K562 (cell line): ENCODE data around the gene C22orf39.
A peak's percentile ranks its signal among the peaks of the same experiment; 100 is the strongest.

Experiments
- CTCF ChIP-seq, 3 experiments: IDR thresholded peaks in 2 of 3; conservative IDR thresholded peaks in 1 of 3; 2 replicates each; pipeline ENCODE4 v1.5.1; 2011 to 2012; ENCODE audit warnings: low read length in 3 of 3, mild to moderate bottlenecking in 3 of 3, control low read depth in 2 of 3, improper control_type of control experiment in 1 of 3, inconsistent platforms in 1 of 3, low read depth in 1 of 3, mixed read lengths in 1 of 3, moderate library complexity in 1 of 3; ENCODE audit not compliant: insufficient read depth in 2 of 3
- HEY1 ChIP-seq: fragments of 250-450 bp; sonication (Bioruptor Pico); IDR thresholded peaks from 2 replicates; pipeline ENCODE4 v1.5.0; 2020; ENCODE audit warnings: mild to moderate bottlenecking, moderate library complexity, borderline replicate concordance
- HNRNPLL ChIP-seq: fragments of 200-400 bp; formaldehyde crosslinking; IDR thresholded peaks from 2 replicates; pipeline ENCODE4 v1.6.1; 2017; ENCODE audit warnings: low read length, low read depth, mild to moderate bottlenecking; ENCODE audit not compliant: poor library complexity, severe bottlenecking
- NR4A1 ChIP-seq, 2 experiments: fragments of 250-450 bp in 1 of 2; fragments of 450-650 bp in 1 of 2; sonication (Bioruptor Pico) in 1 of 2; IDR thresholded peaks; 2 replicates each; pipeline versions ENCODE4 v1.4.0 to v1.6.1; 2016 to 2020; ENCODE audit warnings: mild to moderate bottlenecking in 2 of 2, missing compliant biosample characterization in 1 of 2, missing genetic modification characterization in 1 of 2, moderate library complexity in 1 of 2
- POLR2A ChIP-seq: fragments of 450-650 bp; conservative IDR thresholded peaks from 2 replicates; pipeline ENCODE4 v1.6.1; 2016
- POLR2AphosphoS2 ChIP-seq: IDR thresholded peaks from 2 replicates; pipeline ENCODE4 v1.6.1; 2012; ENCODE audit warnings: low read length, improper control_type of control experiment
- POLR2AphosphoS5 ChIP-seq: IDR thresholded peaks from 2 replicates; pipeline ENCODE4 v1.6.1; 2011; ENCODE audit warnings: mild to moderate bottlenecking, low read depth, low read length, moderate library complexity; ENCODE audit not compliant: control insufficient read depth, insufficient read depth
- RNF2 ChIP-seq: sonication (generic); IDR thresholded peaks from 2 replicates; pipeline ENCODE4 v1.6.1; 2016
- SMC3 ChIP-seq: conservative IDR thresholded peaks from 2 replicates; pipeline ENCODE4 v1.6.1; 2011; ENCODE audit warnings: low read depth, low read length, improper control_type of control experiment; ENCODE audit not compliant: insufficient read depth
- UBTF ChIP-seq, 2 experiments: IDR thresholded peaks; 2 replicates each; pipeline ENCODE4 v1.6.1; 2012; ENCODE audit warnings: improper control_type of control experiment in 2 of 2, low read depth in 2 of 2, low read length in 2 of 2, borderline replicate concordance in 1 of 2

DNA sequence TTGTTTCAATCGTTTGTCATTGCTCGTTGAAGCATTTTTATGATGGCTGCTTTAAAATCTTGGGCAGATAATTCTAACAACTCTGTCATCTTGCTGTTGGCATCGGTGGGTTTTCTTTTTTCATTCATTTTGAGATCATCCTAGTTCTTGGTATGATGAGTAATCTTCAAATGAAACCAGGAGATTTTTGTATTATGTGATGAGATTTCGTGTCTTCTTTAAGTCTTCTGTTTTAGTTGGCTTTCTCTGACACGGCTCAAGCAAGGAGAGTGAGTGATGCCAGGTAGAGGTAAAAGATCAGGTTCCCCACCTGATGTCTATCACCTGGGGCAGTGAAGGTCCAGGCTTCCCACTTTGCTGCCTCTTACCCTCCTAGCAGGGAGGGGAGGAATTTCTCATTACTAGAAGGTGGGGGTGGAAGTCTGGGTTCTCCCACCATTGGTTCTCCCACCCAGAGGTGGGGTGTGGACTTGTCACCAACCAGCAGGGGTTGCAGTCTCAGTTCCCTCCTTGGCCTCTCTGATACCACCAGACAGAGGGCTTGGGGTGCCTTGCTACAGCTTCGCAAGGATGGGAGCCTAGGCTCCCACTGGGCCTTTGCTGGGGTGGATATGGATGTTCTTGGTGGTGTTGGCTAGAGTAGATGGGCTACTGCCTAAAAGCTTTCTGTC, 45.1 kb upstream of the C22orf39 start:
- no peak for TF ChIP-seq HEY1 (CRISPR knock-in tag)
- no peak for TF ChIP-seq POLR2AphosphoS5
- no peak for TF ChIP-seq UBTF (IDR thresholded peaks at IDR 0.05; ENCODE audit: borderline replicate concordance in 1 of 2, low read depth in 2 of 2, low read length in 2 of 2)
- no peak for TF ChIP-seq HNRNPLL
- 0 out of 6 replicates have a peak, but pooled peaks of 2 of the 3 experiments have one; percentile 7 to 19 for TF ChIP-seq CTCF (IDR thresholded peaks at IDR 0.05 in 2 of 3, conservative IDR thresholded peaks at IDR 0.05 in 1 of 3; ENCODE audit: insufficient read depth in 2 of 3, low read depth in 1 of 3, low read length in 3 of 3)
- TF ChIP-seq NR4A1 (CRISPR knock-in tag; IDR thresholded peaks at IDR 0.05), result no peak
- TF ChIP-seq NR4A1 (tag; IDR thresholded peaks at IDR 0.05), result no peak
- no peak for TF ChIP-seq POLR2AphosphoS2
- TF ChIP-seq POLR2A, result peak; percentile 41; the same call in 1 of the 2 replicates
- TF ChIP-seq RNF2, result no peak
- no peak for TF ChIP-seq SMC3
